Measurements from ENCODE around the gene LARGE1. TPM values are rescaled to one million over a fixed set of nuclear protein-coding genes. Genes with fewer than 3 reads are reported as not detected.

Gene LARGE1
- total RNA-seq, 1 experiment from 2014 or later, result 2.5 TPM

DNA sequence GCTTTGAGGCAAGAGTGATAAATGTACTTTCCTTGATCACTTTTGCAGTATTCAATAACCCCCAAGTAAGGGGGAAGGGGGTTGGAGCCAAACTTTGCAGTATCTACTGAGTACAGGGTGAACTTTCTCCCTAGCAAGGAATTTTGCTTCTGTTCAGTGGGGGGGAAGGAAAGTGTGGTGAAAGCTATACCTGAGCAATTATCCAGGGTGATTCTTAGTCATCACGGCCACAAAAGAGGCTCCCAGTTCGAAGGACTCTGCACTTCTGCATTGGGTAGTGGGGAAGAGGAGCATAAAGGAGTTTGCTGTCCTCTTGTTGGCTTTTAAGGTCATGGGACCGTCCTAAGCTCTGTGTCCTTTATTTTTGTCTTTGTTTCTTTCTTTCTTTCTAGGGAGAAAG lies 515.6 kb downstream of the LARGE1 start:
- Histone ChIP-seq H3K9me3 (ENCODE audit: control insufficient read depth, insufficient read depth, low read depth, low read length) (no peaks in the 10 kb centered on the region), H3K4me1 (ENCODE audit: control insufficient read depth, insufficient read depth, low read length) (no peaks in the 10 kb centered on the region), H3K36me3 (ENCODE audit: control insufficient read depth, insufficient read depth, low read length) (no peaks in the 10 kb centered on the region), H3K4me3 (ENCODE audit: low read depth in 2 of 2, low read length in 2 of 2) (no peak overlapping the region), H3K27ac (ENCODE audit: low read length) (no peak overlapping the region), H3K27me3 (ENCODE audit: control insufficient read depth, insufficient read depth, low read length) (no peaks in the 10 kb centered on the region)
- no peak for ATAC-seq
- CTCF ChIA-PET, result no interaction called here
- POLR2A ChIA-PET, result no interaction called here
- no TSS peak for BruUV-seq (replicated peaks)
- TF ChIP-seq POLR2AphosphoS5 (IDR thresholded peaks at IDR 0.05; ENCODE audit: low read depth, low read length), result no peak
- TF ChIP-seq, protein P1, sequence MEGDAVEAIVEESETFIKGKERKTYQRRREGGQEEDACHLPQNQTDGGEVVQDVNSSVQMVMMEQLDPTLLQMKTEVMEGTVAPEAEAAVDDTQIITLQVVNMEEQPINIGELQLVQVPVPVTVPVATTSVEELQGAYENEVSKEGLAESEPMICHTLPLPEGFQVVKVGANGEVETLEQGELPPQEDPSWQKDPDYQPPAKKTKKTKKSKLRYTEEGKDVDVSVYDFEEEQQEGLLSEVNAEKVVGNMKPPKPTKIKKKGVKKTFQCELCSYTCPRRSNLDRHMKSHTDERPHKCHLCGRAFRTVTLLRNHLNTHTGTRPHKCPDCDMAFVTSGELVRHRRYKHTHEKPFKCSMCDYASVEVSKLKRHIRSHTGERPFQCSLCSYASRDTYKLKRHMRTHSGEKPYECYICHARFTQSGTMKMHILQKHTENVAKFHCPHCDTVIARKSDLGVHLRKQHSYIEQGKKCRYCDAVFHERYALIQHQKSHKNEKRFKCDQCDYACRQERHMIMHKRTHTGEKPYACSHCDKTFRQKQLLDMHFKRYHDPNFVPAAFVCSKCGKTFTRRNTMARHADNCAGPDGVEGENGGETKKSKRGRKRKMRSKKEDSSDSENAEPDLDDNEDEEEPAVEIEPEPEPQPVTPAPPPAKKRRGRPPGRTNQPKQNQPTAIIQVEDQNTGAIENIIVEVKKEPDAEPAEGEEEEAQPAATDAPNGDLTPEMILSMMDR (IDR thresholded peaks at IDR 0.05), result no peak
- no peak for DNase-seq (ENCODE audit: low read depth, low spot score)
- in situ Hi-C loops (cut with HindIII; ENCODE audit: low pct_unique_long_range_greater_than_20kb, low sequenced_read_pairs) (no loop called here), intact Hi-C loops (cut with micrococcal nuclease; ENCODE audit: unreplicated experiment) (no loop called here)

DNA sequence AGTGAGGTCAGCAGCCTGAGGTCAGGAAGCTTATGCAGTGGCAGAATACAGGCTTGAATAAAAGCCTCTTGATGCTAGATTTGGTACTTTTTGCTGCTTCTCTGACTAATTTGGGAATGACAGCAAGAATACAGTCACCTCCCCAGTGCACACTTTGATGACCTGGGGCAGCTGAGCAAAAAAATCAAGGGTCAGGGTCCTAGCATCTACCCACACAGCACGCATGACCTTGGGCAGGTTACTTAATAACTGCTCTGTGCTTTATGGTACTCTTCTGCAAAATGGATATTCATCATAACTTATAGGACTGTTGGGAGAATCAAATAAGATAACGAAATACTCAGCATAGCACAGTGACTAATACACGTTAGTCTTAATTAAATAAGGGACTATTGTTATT lies 518.0 kb downstream of the LARGE1 start:
- H3K27me3 ChIP-seq (ENCODE audit: control insufficient read depth, insufficient read depth, low read length), result no peaks in the 10 kb centered on the region
- no peak for DNase-seq (ENCODE audit: low read depth, low spot score)
- BruUV-seq (replicated peaks), result no TSS peak
- H3K36me3 ChIP-seq (ENCODE audit: control insufficient read depth, insufficient read depth, low read length), result no peaks in the 10 kb centered on the region
- no peaks in the 10 kb centered on the region for H3K9me3 ChIP-seq (ENCODE audit: control insufficient read depth, insufficient read depth, low read depth, low read length)
- POLR2A ChIA-PET, result no interaction called here
- intact Hi-C loops (cut with micrococcal nuclease; ENCODE audit: unreplicated experiment) (no loop called here), in situ Hi-C loops (cut with HindIII; ENCODE audit: low pct_unique_long_range_greater_than_20kb, low sequenced_read_pairs) (no loop called here)
- H3K4me3 ChIP-seq (ENCODE audit: low read depth in 2 of 2, low read length in 2 of 2), result no peak overlapping the region
- CTCF ChIA-PET, result no interaction called here
- no peak overlapping the region for H3K27ac ChIP-seq (ENCODE audit: low read length)
- no peaks in the 10 kb centered on the region for H3K4me1 ChIP-seq (ENCODE audit: control insufficient read depth, insufficient read depth, low read length)
- no peak for ATAC-seq
- TF ChIP-seq POLR2AphosphoS5 (IDR thresholded peaks at IDR 0.05; ENCODE audit: low read depth, low read length), result no peak
- TF ChIP-seq, protein P1 (IDR thresholded peaks at IDR 0.05), result no peak
- no peak for TF ChIP-seq TCF7L2 (IDR thresholded peaks at IDR 0.05; ENCODE audit: low read depth, low read length)
- TF ChIP-seq SIN3A (IDR thresholded peaks at IDR 0.05; ENCODE audit: borderline replicate concordance, insufficient read depth, low read depth, low read length), result no peak
- TF ChIP-seq, protein P2, sequence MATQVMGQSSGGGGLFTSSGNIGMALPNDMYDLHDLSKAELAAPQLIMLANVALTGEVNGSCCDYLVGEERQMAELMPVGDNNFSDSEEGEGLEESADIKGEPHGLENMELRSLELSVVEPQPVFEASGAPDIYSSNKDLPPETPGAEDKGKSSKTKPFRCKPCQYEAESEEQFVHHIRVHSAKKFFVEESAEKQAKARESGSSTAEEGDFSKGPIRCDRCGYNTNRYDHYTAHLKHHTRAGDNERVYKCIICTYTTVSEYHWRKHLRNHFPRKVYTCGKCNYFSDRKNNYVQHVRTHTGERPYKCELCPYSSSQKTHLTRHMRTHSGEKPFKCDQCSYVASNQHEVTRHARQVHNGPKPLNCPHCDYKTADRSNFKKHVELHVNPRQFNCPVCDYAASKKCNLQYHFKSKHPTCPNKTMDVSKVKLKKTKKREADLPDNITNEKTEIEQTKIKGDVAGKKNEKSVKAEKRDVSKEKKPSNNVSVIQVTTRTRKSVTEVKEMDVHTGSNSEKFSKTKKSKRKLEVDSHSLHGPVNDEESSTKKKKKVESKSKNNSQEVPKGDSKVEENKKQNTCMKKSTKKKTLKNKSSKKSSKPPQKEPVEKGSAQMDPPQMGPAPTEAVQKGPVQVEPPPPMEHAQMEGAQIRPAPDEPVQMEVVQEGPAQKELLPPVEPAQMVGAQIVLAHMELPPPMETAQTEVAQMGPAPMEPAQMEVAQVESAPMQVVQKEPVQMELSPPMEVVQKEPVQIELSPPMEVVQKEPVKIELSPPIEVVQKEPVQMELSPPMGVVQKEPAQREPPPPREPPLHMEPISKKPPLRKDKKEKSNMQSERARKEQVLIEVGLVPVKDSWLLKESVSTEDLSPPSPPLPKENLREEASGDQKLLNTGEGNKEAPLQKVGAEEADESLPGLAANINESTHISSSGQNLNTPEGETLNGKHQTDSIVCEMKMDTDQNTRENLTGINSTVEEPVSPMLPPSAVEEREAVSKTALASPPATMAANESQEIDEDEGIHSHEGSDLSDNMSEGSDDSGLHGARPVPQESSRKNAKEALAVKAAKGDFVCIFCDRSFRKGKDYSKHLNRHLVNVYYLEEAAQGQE (IDR thresholded peaks at IDR 0.05; ENCODE audit: insufficient read depth in 1 of 2, low read depth in 2 of 2, low read length in 1 of 2), result no peak

DNA sequence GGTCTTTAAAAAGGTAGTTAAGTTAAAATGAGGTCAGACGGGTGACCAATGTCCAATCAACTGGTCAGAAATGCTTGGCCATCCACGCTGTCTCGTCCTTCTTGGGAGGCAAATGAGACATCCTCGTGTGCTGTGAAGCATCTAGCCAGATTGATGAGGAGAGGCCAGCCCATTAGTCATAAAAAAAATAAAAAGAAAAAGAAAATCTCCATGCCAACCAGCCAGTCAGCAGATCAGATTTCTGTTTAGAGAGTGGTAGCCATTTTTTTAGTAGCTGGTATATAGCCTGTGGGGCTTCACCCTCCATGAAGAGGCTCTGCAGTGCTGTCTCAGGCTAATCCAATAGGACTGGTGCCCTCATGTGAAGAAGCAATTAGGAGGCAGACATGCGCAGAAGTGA lies 519.0 kb downstream of the LARGE1 start:
- intact Hi-C loops (cut with micrococcal nuclease; ENCODE audit: unreplicated experiment) (no loop called here), in situ Hi-C loops (cut with HindIII; ENCODE audit: low pct_unique_long_range_greater_than_20kb, low sequenced_read_pairs) (no loop called here)
- POLR2A ChIA-PET, result no interaction called here
- H3K27me3 ChIP-seq (ENCODE audit: control insufficient read depth, insufficient read depth, low read length), result no peaks in the 10 kb centered on the region
- CTCF ChIA-PET, result no interaction called here
- ATAC-seq, result no peak
- H3K9me3 ChIP-seq (ENCODE audit: control insufficient read depth, insufficient read depth, low read depth, low read length), result no peaks in the 10 kb centered on the region
- no peak for DNase-seq (ENCODE audit: low read depth, low spot score)
- TF ChIP-seq, protein P1 (IDR thresholded peaks at IDR 0.05), result no peak
- TF ChIP-seq TCF7L2 (IDR thresholded peaks at IDR 0.05; ENCODE audit: low read depth, low read length), result no peak
- TF ChIP-seq, protein P2 (IDR thresholded peaks at IDR 0.05; ENCODE audit: insufficient read depth in 1 of 2, low read depth in 2 of 2, low read length in 1 of 2), result no peak
- H3K4me3 ChIP-seq (ENCODE audit: low read depth in 2 of 2, low read length in 2 of 2), result no peak overlapping the region
- no peaks in the 10 kb centered on the region for H3K36me3 ChIP-seq (ENCODE audit: control insufficient read depth, insufficient read depth, low read length)
- no TSS peak for BruUV-seq (replicated peaks)
- no peaks in the 10 kb centered on the region for H3K4me1 ChIP-seq (ENCODE audit: control insufficient read depth, insufficient read depth, low read length)
- no peak overlapping the region for H3K27ac ChIP-seq (ENCODE audit: low read length)

Measured in Panc1 (cell line).